ENCODE results near the gene DTHD1. TPM values are rescaled to one million over a fixed set of nuclear protein-coding genes. Genes with fewer than 3 reads are reported as not detected.

DTHD1 gene
- total and polyA plus RNA-seq, 10 of the 15 experiments (the other 5 are each of a cell fraction or from before 2014, with no cell fraction given), result 0.05 to 2.8 (median 1.4) TPM

DNA sequence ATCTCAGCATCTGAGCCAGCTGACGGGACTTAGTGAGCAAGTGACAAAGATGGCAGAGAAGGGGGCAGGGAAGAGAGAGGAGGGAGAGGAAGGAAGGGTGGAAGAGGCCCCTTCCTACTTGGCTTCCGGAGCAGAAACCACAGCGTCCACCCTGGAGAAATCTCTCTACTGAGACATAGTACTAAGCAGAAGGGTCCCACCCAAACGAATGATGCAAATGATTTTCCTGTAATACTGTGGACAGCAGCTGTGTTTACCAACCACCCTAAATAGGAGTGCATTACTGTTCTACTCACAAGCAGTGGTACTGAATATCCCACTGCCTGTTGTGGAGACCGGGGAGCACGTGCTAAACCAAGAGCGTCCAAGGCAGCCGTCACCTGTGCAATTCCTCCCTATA lies 29.4 kb downstream of the DTHD1 start:
- no peaks in the 10 kb centered on the region; the same call in 2 of the 3 replicates for H3K9me3 ChIP-seq (replicated peaks; ENCODE audit: control insufficient read depth, insufficient read depth, low read length)
- ATAC-seq, result peak; percentile 70
- FAIRE-seq, result peak; percentile 92
- intact Hi-C loops (cut with micrococcal nuclease; ENCODE audit: unreplicated experiment), result no loop called here
- peaks cover 9% of the 10 kb centered on the region for H3K4me1 ChIP-seq (ENCODE audit: control insufficient read depth, insufficient read depth, low read length)
- H3K9ac ChIP-seq (ENCODE audit: control insufficient read depth, insufficient read depth, low read length), result peak overlapping the region; percentile 26; the same call in 1 of the 2 replicates
- BruUV-seq (replicated peaks), result no TSS peak
- peak overlapping the region; percentile 13 for H3K27ac ChIP-seq (ENCODE audit: control insufficient read depth, insufficient read depth)
- H2AFZ ChIP-seq (ENCODE audit: control insufficient read depth, low read depth, low read length), result peak overlapping the region; percentile 62
- SMC1A ChIA-PET (ENCODE audit: uncharacterized antibody, unreplicated experiment), result interaction anchor here (0.7 to 1.8 kb wide), 6 partner anchors 9 to 56 kb away, joined by 3 to 7 read pairs (median 4); no protein-coding TSS in a partner anchor
- in situ Hi-C loops (cut with MboI), result no loop called here
- H3K4me3 ChIP-seq, result no peak overlapping the region
- no peaks in the 10 kb centered on the region for H4K20me1 ChIP-seq (ENCODE audit: control insufficient read depth, insufficient read depth)
- WGBS (ENCODE audit: insufficient coverage, insufficient replicate concordance, low lambda C conversion rate, missing lambda C conversion rate), result 17% methylated on average over 8 of the region's 8 CpGs
- no peaks in the 10 kb centered on the region for H3K27me3 ChIP-seq (replicated peaks in 1 of 2; ENCODE audit: control insufficient read depth in 2 of 2, insufficient read depth in 2 of 2, low read length in 1 of 2)
- H3K36me3 ChIP-seq (ENCODE audit: control insufficient read depth in 2 of 2, insufficient read depth in 2 of 2, low read length in 1 of 2), result no peaks in the 10 kb centered on the region
- CTCF ChIA-PET, result interaction anchor here (0.6 to 1.3 kb wide), 2 partner anchors 66 to 271 kb away, joined by 3 to 4 read pairs; partner anchors contain the start of gene ARAP2
- peak overlapping the region; percentile 83 for H3K4me2 ChIP-seq (ENCODE audit: control insufficient read depth, insufficient read depth)
- DNase-seq (ENCODE audit: low read depth, low spot score), result no peak
- RAD21 ChIA-PET (ENCODE audit: unreplicated experiment), result interaction anchor here (0.8 kb wide), 1 partner anchor 89 kb away, joined by 3 read pairs; no protein-coding TSS in a partner anchor
- H3K79me2 ChIP-seq (ENCODE audit: control insufficient read depth, insufficient read depth, low read length), result no peaks in the 10 kb centered on the region
- POLR2A ChIA-PET, result interaction anchor here (1.0 to 1.2 kb wide), 2 partner anchors 9 to 18 kb away, joined by 3 to 5 read pairs; no protein-coding TSS in a partner anchor
- TF ChIP-seq ETV6 (conservative IDR thresholded peaks at IDR 0.05 in 1 of 2, IDR thresholded peaks at IDR 0.05 in 1 of 2; ENCODE audit: borderline replicate concordance in 1 of 2, low read depth in 1 of 2) (peak in 1 of 2 experiments; percentile 94; a peak in 2 of 4 replicates), MTA3 (IDR thresholded peaks at IDR 0.05; ENCODE audit: borderline replicate concordance, low read length) (peak; percentile 30; the same call in 1 of the 2 replicates), BHLHE40 (IDR thresholded peaks at IDR 0.05; ENCODE audit: borderline replicate concordance in 1 of 2, low read depth in 2 of 2, low read length in 1 of 2) (peak in 1 of 2 experiments; percentile 19; a peak in 1 of 4 replicates), NR2C2 (IDR thresholded peaks at IDR 0.05; ENCODE audit: borderline replicate concordance, control insufficient read depth, insufficient read length, low read depth) (no peak), PML (IDR thresholded peaks at IDR 0.05; ENCODE audit: low read length) (0 out of 2 replicates have a peak, but pooled peaks have one; percentile 34), HDAC6 (IDR thresholded peaks at IDR 0.05; ENCODE audit: unreplicated experiment) (no peak), NFIC (IDR thresholded peaks at IDR 0.05; ENCODE audit: low read depth, low read length) (0 out of 2 replicates have a peak, but pooled peaks have one; percentile 49), NR2C1 (IDR thresholded peaks at IDR 0.05) (no peak), EGR1 (IDR thresholded peaks at IDR 0.05; ENCODE audit: borderline replicate concordance in 1 of 2, low read depth in 2 of 2, low read length in 2 of 2) (0 out of 3 replicates have a peak, but pooled peaks of 1 of the 2 experiments have one; percentile 42), RUNX3 (IDR thresholded peaks at IDR 0.05; ENCODE audit: low read length) (peak; percentile 82), MEF2A (IDR thresholded peaks at IDR 0.05; ENCODE audit: insufficient read depth, low read depth, low read length) (no peak), ZNF24 (IDR thresholded peaks at IDR 0.05) (no peak), NFYA (IDR thresholded peaks at IDR 0.05; ENCODE audit: borderline replicate concordance, low read depth, low read length) (no peak), PAX5 (IDR thresholded peaks at IDR 0.05; ENCODE audit: borderline replicate concordance, low read depth, low read length) (no peak), YY1 (IDR thresholded peaks at IDR 0.05; ENCODE audit: low read depth, low read length) (peak; percentile 58; the same call in 1 of the 2 replicates), EP300 (IDR thresholded peaks at IDR 0.05; ENCODE audit: borderline replicate concordance in 1 of 2, control insufficient read depth in 1 of 2, low read depth in 2 of 2, low read length in 2 of 2) (no peak), ZNF384 (IDR thresholded peaks at IDR 0.05; ENCODE audit: borderline replicate concordance, low read depth, low read length) (no peak), EED (IDR thresholded peaks at IDR 0.05; ENCODE audit: low read depth) (peak; percentile 84), SIX5 (IDR thresholded peaks at IDR 0.05; ENCODE audit: low read depth, low read length, severe bottlenecking) (no peak)
- TF ChIP-seq, protein P1, sequence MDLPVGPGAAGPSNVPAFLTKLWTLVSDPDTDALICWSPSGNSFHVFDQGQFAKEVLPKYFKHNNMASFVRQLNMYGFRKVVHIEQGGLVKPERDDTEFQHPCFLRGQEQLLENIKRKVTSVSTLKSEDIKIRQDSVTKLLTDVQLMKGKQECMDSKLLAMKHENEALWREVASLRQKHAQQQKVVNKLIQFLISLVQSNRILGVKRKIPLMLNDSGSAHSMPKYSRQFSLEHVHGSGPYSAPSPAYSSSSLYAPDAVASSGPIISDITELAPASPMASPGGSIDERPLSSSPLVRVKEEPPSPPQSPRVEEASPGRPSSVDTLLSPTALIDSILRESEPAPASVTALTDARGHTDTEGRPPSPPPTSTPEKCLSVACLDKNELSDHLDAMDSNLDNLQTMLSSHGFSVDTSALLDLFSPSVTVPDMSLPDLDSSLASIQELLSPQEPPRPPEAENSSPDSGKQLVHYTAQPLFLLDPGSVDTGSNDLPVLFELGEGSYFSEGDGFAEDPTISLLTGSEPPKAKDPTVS (IDR thresholded peaks at IDR 0.05; ENCODE audit: low read depth, low read length), result no peak
- TF ChIP-seq, protein P2, sequence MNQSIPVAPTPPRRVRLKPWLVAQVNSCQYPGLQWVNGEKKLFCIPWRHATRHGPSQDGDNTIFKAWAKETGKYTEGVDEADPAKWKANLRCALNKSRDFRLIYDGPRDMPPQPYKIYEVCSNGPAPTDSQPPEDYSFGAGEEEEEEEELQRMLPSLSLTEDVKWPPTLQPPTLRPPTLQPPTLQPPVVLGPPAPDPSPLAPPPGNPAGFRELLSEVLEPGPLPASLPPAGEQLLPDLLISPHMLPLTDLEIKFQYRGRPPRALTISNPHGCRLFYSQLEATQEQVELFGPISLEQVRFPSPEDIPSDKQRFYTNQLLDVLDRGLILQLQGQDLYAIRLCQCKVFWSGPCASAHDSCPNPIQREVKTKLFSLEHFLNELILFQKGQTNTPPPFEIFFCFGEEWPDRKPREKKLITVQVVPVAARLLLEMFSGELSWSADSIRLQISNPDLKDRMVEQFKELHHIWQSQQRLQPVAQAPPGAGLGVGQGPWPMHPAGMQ (IDR thresholded peaks at IDR 0.05; ENCODE audit: borderline replicate concordance), result no peak
